B cell (primary cell): ENCODE data around the gene PLAA. TPM values are rescaled to one million over a fixed set of nuclear protein-coding genes. Genes with fewer than 3 reads are reported as not detected.
A peak's percentile ranks its signal among the peaks of the same experiment; 100 is the strongest.

Source experiments
- ATAC-seq: fragments of 200-7000 bp; cut with Tn5 transposase; one replicate; pipeline ENCODE4 v1.10.0; 2021; ENCODE audit warnings: low read depth, mild to moderate bottlenecking, moderate number of reproducible peaks, moderate library complexity
- CTCF ChIA-PET: fragments of 350-600 bp; sonication (Branson Sonifier 250); formaldehyde crosslinking; loops from one replicate; lab custom pipeline; 2021; ENCODE audit warnings: antibody characterized with exemption, inconsistent platforms; lab: Charles Lee
- POLR2A ChIA-PET: fragments of 350-600 bp; sonication (Branson Sonifier 250); formaldehyde crosslinking; loops from one replicate; lab custom pipeline; 2021; ENCODE audit warnings: antibody characterized with exemption; lab: Charles Lee
- DNase-seq: peaks from one replicate; pipeline ENCODE4 v3.0.0; 2013
- H2AFZ ChIP-seq: 2 replicates; pipeline ENCODE4 v1.6.1; 2012; ENCODE audit warnings: mild to moderate bottlenecking, low read depth, low read length; ENCODE audit not compliant: insufficient read depth, poor library complexity, severe bottlenecking
- H3K27ac ChIP-seq, 2 donors: 1 replicate in 1 of 2; 2 replicates in 1 of 2; pipeline ENCODE4 v1.5.1; 2012 to 2013; ENCODE audit warnings: low read length in 2 of 2, mild to moderate bottlenecking in 2 of 2, moderate library complexity in 1 of 2
- H3K27me3 ChIP-seq, 4 experiments: fragments of 200-600 bp in 1 of 4; sonication (generic) in 1 of 4; replicated peaks in 1 of 4; 1 replicate in 2 of 4; 2 replicates in 2 of 4; pipeline versions ENCODE4 v1.6.1 to v1.7.0; 2013 to 2016; ENCODE audit warnings: low read length in 3 of 4, mild to moderate bottlenecking in 2 of 4, mixed read lengths in 1 of 4, moderate library complexity in 1 of 4; ENCODE audit not compliant: insufficient read depth in 4 of 4, control insufficient read depth in 3 of 4; ENCODE audit errors: control extremely low read depth in 1 of 4
- H3K36me3 ChIP-seq, 2 experiments: replicated peaks in 1 of 2; 1 replicate in 1 of 2; 2 replicates in 1 of 2; pipeline versions ENCODE4 v1.6.1 to v1.7.1; 2013; ENCODE audit warnings: low read length in 1 of 2; ENCODE audit not compliant: insufficient read depth in 2 of 2, control insufficient read depth in 1 of 2; ENCODE audit errors: control extremely low read depth in 1 of 2, extremely low read depth in 1 of 2
- H3K4me1 ChIP-seq, 2 donors: fragments of 200-600 bp in 1 of 2; sonication (generic) in 1 of 2; 1 replicate in 1 of 2; 2 replicates in 1 of 2; pipeline versions ENCODE4 v1.5.1 to v1.6.1; 2013 to 2017; ENCODE audit warnings: low read length in 2 of 2; ENCODE audit not compliant: control insufficient read depth in 2 of 2, insufficient read depth in 2 of 2
- H3K4me2 ChIP-seq: replicated peaks from 2 replicates; pipeline ENCODE3; 2012; ENCODE audit warnings: mild to moderate bottlenecking, low read depth, low read length; ENCODE audit not compliant: poor library complexity, severe bottlenecking
- H3K4me3 ChIP-seq, 5 experiments: fragments of 200-600 bp in 1 of 5; sonication (generic) in 1 of 5; 1 replicate in 3 of 5; 2 replicates in 2 of 5; pipeline versions ENCODE4 v1.5.1 to v1.7.0; 2011 to 2016; ENCODE audit warnings: low read length in 4 of 5, mild to moderate bottlenecking in 4 of 5, low read depth in 2 of 5, control low read depth in 1 of 5, moderate library complexity in 1 of 5; ENCODE audit not compliant: insufficient read depth in 1 of 5; ENCODE audit errors: control extremely low read depth in 1 of 5, extremely low read depth in 1 of 5
- H3K79me2 ChIP-seq: fragments of 200-600 bp; sonication (generic); one replicate; pipeline ENCODE4 v1.6.0; 2016; ENCODE audit warnings: low read length; ENCODE audit not compliant: control insufficient read depth, insufficient read depth
- H3K9ac ChIP-seq: fragments of 200-600 bp; sonication (generic); 2 replicates; pipeline ENCODE4 v1.6.1; 2017; ENCODE audit warnings: mild to moderate bottlenecking, low read length, moderate library complexity
- H3K9me3 ChIP-seq, 3 donors: one replicate each; pipeline versions ENCODE4 v1.6.1 to v1.7.1; 2013; ENCODE audit warnings: low read length in 2 of 3; ENCODE audit not compliant: control insufficient read depth in 2 of 3, insufficient read depth in 1 of 3; ENCODE audit errors: control extremely low read depth in 1 of 3
- H4K20me1 ChIP-seq: 2 replicates; pipeline ENCODE4 v1.6.0; 2012; ENCODE audit warnings: mild to moderate bottlenecking, low read length; ENCODE audit not compliant: insufficient read depth, control insufficient read depth, poor library complexity, severe bottlenecking
- H3K27ac Mint-ChIP-seq: one replicate; pipeline ENCODE4 v1.8.0; 2021; ENCODE audit warnings: mixed read lengths
- H3K27me3 Mint-ChIP-seq: one replicate; pipeline ENCODE4 v1.8.0; 2021; ENCODE audit warnings: mixed read lengths
- H3K4me1 Mint-ChIP-seq: one replicate; pipeline ENCODE4 v1.8.0; 2021; ENCODE audit warnings: mixed read lengths
- H3K4me3 Mint-ChIP-seq: one replicate; pipeline ENCODE4 v1.8.0; 2021; ENCODE audit warnings: mixed read lengths
- H3K9me3 Mint-ChIP-seq: one replicate; pipeline ENCODE4 v1.8.0; 2022; ENCODE audit warnings: mixed read lengths; ENCODE audit not compliant: insufficient read depth
- EZH2 ChIP-seq: IDR thresholded peaks from 2 replicates; pipeline ENCODE4 v1.6.1; 2012; ENCODE audit warnings: borderline replicate concordance, low read depth, mild to moderate bottlenecking, moderate library complexity, low read length; ENCODE audit not compliant: insufficient read depth, poor library complexity, severe bottlenecking
- WGBS: methylation state at CpG from one replicate; pipeline ENCODE4 v1.1.5; 2013; ENCODE audit warnings: missing lambda C conversion rate; ENCODE audit not compliant: insufficient coverage; 5-methylcytosine and 5-hydroxymethylcytosine counted together
- intact Hi-C: fragments of 100-400 bp; cut with micrococcal nuclease; formaldehyde crosslinking; loops from one replicate; pipeline ENCODE4 v1.10.0; 2022
- polyA plus RNA-seq: library from polyadenylated mRNA; depleted of rRNA; stranded (reverse); fragments of >200 nt; gene quantifications from 2 replicates; pipeline ENCODE4 v1.2.3, GENCODE V29; 2012
- total RNA-seq, 2 donors: library from RNA; stranded (reverse); fragments of 120-200 nt in 1 of 2; gene quantifications; 1 replicate in 1 of 2; 2 replicates in 1 of 2; pipeline versions ENCODE4 v1.2.3 to v1.2.4, GENCODE V29; 2013 to 2022
- TF ChIP-seq, protein P1 (sequence below): fragments of 200-600 bp; IDR thresholded peaks from one replicate; pipeline ENCODE4 v1.8.0; 2022; ENCODE audit warnings: antibody characterized with exemption, mild to moderate bottlenecking

Gene PLAA
- total and polyA plus RNA-seq, 2 donors (not counting 1 experiment from before 2014, with no cell fraction given), result 8.9 to 24.0 TPM

DNA sequence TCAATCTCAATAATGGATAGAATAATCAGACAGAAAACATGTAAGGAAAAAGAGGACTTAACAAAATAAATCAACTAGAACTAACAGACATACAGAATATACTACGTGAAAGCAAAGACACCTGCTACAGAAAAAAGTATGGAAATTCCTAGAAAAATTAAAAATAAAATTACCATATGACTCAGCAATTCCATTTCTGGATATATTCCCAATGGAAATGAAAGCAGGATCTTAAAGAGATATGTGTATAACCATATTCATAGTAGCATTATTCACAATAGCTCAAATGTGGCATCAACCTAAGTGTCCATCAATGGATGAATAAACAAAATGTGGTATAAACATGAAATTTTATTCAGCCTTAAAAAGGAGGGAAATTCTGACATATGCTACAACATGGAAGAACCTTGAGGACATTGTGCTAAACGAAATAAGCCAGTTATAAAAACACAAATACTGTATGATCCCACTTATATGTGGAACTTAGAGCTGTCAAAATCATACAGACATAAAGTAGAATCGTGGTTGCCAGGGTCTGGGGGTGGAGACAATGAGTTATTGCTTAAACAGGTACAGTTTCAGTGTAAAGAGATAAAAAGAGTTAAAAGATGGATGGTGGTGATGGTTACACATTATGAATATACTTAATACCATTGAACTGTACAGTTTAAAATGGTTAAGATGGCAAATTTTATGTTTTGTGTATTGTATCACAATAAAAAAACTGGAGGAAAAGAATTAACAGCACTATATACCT, 6.9 kb downstream of the PLAA start:
- peaks cover 43% of the 10 kb centered on the region for H3K4me1 Mint-ChIP-seq
- Histone ChIP-seq H3K9ac (no peak overlapping the region), H4K20me1 (peaks cover 19% of the 10 kb centered on the region), H3K4me3 (no peak overlapping the region), H3K4me2 (no peak overlapping the region), H3K79me2 (peaks cover 94% of the 10 kb centered on the region), H2AFZ (no peak overlapping the region), H3K4me1 (peaks cover 0 to 5% of the 10 kb centered on the region in 2 donors), H3K27ac (peak overlapping the region in 1 of 2 donors; percentile 31), H3K9me3 (peaks cover 0 to 10% (median 9%) of the 10 kb centered on the region in 3 donors), H3K36me3 (peaks cover 2 to 4% of the 10 kb centered on the region in 2 experiments), H3K27me3 (no peaks in the 10 kb centered on the region)
- H3K27ac Mint-ChIP-seq, result no peak overlapping the region
- intact Hi-C loops, result no loop called here
- WGBS, result no CpG with 5 or more reads among the region's 3 CpGs
- H3K4me3 Mint-ChIP-seq, result no peak overlapping the region
- H3K27me3 Mint-ChIP-seq, result no peaks in the 10 kb centered on the region
- ATAC-seq (no peak), DNase-seq (no peak)
- no peak for TF ChIP-seq EZH2
- TF ChIP-seq, protein P1, sequence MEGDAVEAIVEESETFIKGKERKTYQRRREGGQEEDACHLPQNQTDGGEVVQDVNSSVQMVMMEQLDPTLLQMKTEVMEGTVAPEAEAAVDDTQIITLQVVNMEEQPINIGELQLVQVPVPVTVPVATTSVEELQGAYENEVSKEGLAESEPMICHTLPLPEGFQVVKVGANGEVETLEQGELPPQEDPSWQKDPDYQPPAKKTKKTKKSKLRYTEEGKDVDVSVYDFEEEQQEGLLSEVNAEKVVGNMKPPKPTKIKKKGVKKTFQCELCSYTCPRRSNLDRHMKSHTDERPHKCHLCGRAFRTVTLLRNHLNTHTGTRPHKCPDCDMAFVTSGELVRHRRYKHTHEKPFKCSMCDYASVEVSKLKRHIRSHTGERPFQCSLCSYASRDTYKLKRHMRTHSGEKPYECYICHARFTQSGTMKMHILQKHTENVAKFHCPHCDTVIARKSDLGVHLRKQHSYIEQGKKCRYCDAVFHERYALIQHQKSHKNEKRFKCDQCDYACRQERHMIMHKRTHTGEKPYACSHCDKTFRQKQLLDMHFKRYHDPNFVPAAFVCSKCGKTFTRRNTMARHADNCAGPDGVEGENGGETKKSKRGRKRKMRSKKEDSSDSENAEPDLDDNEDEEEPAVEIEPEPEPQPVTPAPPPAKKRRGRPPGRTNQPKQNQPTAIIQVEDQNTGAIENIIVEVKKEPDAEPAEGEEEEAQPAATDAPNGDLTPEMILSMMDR, result no peak
- ChIA-PET POLR2A (no interaction called here), CTCF (no interaction called here)
- H3K9me3 Mint-ChIP-seq, result peaks cover 7% of the 10 kb centered on the region

DNA sequence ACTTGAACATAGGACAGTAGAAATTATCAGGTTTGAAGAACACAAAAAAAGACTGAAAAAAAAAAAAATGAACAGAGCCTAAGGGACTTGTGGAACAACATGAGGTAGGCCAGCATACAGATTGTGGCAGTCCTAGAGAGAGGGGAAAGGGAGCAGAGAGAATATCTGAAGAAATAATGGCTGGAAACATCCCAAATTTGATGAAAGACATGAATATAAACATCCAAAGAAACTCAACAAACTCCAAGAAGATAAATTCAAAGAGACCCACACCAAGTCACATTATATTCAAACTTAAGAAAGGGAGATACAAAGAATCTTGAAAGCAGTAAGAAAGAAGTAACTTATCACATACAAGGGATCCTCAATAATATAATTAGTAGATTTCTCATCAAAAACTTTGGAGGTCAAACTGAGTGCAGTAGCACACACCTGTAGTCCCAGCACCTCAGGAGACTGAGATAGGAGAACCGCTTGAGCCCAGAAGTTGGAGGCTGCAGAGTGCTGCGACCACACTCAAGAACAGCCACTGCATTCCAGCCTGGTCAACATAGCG, 9.1 kb downstream of the PLAA start:
- Histone ChIP-seq H3K4me1 (peaks cover 0 to 4% of the 10 kb centered on the region in 2 donors), H3K79me2 (peaks cover 85% of the 10 kb centered on the region), H3K4me3 (no peak overlapping the region), H2AFZ (no peak overlapping the region), H3K36me3 (peaks cover 1 to 2% of the 10 kb centered on the region in 2 experiments), H3K9ac (no peak overlapping the region), H3K9me3 (peaks cover 0 to 10% (median 9%) of the 10 kb centered on the region in 3 donors), H3K27me3 (no peaks in the 10 kb centered on the region), H3K27ac (no peak overlapping the region), H4K20me1 (peaks cover 17% of the 10 kb centered on the region), H3K4me2 (no peak overlapping the region)
- no peak for ATAC-seq
- Mint-ChIP-seq H3K4me1 (peaks cover 25% of the 10 kb centered on the region), H3K4me3 (no peak overlapping the region), H3K27ac (no peak overlapping the region), H3K9me3 (peaks cover 7% of the 10 kb centered on the region), H3K27me3 (no peaks in the 10 kb centered on the region)
- intact Hi-C loops, result no loop called here
- TF ChIP-seq, protein P1, result no peak
- no peak for TF ChIP-seq EZH2
- ChIA-PET POLR2A (no interaction called here), CTCF (no interaction called here)
- no peak for DNase-seq
- WGBS, result 100% methylated on average over 1 of the region's 3 CpGs
